Measurements from ENCODE around the gene FAM98C.
A peak's percentile ranks its signal among the peaks of the same experiment; 100 is the strongest.
"Not testable (repeated sequence)": the region's sequence is repeated elsewhere in the genome, so short reads cannot be mapped to it uniquely, and the experiment has no call there.

Gene FAM98C

GRCh38 chr19:38360839-38361631 is 41.9 kb upstream of the FAM98C start:
- TF ChIP-seq, protein P1, sequence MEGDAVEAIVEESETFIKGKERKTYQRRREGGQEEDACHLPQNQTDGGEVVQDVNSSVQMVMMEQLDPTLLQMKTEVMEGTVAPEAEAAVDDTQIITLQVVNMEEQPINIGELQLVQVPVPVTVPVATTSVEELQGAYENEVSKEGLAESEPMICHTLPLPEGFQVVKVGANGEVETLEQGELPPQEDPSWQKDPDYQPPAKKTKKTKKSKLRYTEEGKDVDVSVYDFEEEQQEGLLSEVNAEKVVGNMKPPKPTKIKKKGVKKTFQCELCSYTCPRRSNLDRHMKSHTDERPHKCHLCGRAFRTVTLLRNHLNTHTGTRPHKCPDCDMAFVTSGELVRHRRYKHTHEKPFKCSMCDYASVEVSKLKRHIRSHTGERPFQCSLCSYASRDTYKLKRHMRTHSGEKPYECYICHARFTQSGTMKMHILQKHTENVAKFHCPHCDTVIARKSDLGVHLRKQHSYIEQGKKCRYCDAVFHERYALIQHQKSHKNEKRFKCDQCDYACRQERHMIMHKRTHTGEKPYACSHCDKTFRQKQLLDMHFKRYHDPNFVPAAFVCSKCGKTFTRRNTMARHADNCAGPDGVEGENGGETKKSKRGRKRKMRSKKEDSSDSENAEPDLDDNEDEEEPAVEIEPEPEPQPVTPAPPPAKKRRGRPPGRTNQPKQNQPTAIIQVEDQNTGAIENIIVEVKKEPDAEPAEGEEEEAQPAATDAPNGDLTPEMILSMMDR (IDR thresholded peaks at IDR 0.05; ENCODE audit: low read depth, low read length), result no peak
- peak overlapping the region; percentile 62 to 71 for H3K4me3 ChIP-seq (replicated peaks in 1 of 2; ENCODE audit: low read depth in 2 of 2, low read length in 2 of 2)
- no peak for DNase-seq (ENCODE audit: low read depth in 2 of 2)

DNA sequence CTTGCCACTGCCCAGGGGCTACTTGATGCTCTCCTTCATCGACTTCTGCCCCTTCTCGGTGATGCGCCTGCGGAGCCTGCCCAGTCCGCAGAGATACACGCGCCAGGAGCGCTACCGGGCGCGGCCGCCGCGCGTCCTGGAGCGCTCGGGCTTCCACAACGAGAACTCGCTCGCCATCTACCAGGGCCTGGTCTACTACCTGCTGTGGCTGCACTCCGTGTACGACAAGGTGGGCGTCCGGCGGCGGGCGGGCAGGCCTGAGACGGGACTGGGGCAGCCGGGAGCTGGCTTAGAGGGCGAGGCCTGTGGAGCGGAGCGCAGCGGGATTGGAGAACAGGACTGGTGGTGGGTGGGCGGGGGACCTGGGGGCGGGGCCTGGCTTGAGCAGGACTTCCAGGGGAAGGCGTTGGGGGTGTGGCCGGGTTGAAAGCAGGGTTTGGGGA is 41.2 kb upstream of the FAM98C start:
- TF ChIP-seq, protein P1 (IDR thresholded peaks at IDR 0.05; ENCODE audit: low read depth, low read length), result peak; percentile 35
- DNase-seq (ENCODE audit: low read depth in 2 of 2), result peak; percentile 71 to 72
- H3K4me3 ChIP-seq (replicated peaks in 1 of 2; ENCODE audit: low read depth in 2 of 2, low read length in 2 of 2), result peak overlapping the region; percentile 62 to 71

DNA sequence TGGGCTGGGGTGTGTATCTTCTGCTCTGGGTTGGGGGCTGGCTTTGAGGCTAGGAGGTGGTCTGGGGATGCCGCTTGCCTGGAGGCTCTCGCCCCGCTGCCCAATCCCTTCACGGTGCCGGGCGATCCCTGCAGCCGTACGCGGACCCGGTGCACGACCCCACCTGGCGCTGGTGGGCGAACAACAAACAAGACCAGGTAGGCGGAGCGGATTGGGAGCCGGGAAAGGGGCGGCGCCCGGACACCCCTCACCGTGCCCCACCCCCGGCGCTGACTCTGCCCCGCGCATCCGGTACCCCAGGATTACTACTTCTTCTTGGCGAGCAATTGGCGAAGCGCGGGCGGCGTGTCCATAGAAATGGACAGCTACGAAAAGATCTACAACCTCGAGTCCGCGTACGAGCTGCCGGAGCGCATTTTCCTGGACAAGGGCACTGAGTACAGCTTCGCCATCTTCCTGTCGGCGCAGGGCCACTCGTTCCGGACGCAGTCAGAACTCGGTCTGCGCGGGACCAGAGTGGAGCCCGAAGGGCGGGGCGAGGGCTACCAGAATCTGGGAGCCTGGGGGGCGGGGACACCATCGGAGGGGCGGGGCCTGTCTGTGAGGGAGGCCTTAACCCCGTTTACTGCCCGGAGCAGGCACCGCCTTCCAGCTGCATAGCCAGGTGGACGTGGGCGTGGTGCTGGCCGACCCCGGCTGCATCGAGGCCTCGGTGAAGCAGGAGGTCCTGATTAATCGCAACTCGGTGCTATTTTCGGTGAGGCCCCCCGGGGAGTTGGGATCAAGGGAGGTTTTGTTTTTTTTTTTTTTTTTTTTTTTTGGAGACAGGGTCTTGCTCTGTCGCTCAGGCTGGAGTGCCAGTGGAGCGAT is 40.6 kb upstream of the FAM98C start:
- TF ChIP-seq, protein P1 (IDR thresholded peaks at IDR 0.05; ENCODE audit: low read depth, low read length), result no peak
- peak; percentile 53 to 60 for DNase-seq (ENCODE audit: low read depth in 2 of 2)
- H3K4me3 ChIP-seq (replicated peaks in 1 of 2; ENCODE audit: low read depth in 2 of 2, low read length in 2 of 2), result peak overlapping the region; percentile 62 to 71

- H3K4me3 ChIP-seq (replicated peaks in 1 of 2; ENCODE audit: low read depth in 2 of 2, low read length in 2 of 2); DNase-seq (ENCODE audit: low read depth in 2 of 2): not testable (repeated sequence)
Measured at GRCh38 chr19:38362946-38363688, 39.8 kb upstream of the FAM98C start.

DNA sequence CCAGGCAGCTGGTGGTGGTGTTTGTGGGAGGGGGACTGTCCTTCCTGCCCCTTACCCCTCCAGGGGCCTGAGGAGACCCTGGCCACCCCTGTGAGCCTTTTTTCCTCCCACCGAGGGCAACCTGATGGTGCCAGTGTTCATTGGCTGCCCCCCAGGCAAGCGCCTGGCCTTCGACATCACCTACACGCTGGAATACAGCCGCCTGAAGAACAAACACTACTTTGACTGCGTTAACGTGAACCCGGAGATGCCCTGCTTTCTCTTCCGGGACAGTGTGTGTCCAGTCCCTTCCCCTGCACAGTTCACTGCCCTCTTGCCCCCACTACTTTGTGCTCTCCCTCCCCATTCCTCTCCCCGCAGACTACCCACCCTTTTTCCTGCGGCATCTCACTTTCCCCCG is 35.9 kb upstream of the FAM98C start:
- H3K4me3 ChIP-seq (replicated peaks in 1 of 2; ENCODE audit: low read depth in 2 of 2, low read length in 2 of 2), result no peak overlapping the region
- TF ChIP-seq, protein P1 (IDR thresholded peaks at IDR 0.05; ENCODE audit: low read depth, low read length), result no peak
- DNase-seq (ENCODE audit: low read depth in 2 of 2), result no peak

DNA sequence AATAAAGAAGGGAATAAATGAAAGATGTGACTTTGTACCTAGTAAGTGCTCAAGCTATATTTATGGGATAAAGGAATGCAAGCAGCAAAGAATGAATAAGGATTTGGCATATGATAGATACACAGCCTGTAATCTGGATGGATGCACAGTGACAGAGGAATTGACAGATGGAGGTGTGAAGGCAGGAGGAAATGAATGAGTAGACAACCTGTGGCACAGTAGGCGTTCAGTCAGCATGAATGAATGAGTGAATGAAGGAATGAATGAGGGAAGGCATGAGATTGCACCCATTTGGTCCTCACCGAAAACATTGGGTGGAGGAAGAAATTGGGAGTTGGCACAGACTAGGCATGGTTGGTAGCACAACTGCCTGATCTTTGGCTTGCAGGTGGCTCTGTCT is 33.3 kb upstream of the FAM98C start:
- TF ChIP-seq, protein P1 (IDR thresholded peaks at IDR 0.05; ENCODE audit: low read depth, low read length), result no peak
- no peak for DNase-seq (ENCODE audit: low read depth in 2 of 2)
- H3K4me3 ChIP-seq (replicated peaks in 1 of 2; ENCODE audit: low read depth in 2 of 2, low read length in 2 of 2), result no peak overlapping the region
